Immature natural killer cell (primary cell): Measurements from ENCODE around the gene CCDC50. TPM values are rescaled to one million over a fixed set of nuclear protein-coding genes. Genes with fewer than 3 reads are reported as not detected.
A peak's percentile ranks its signal among the peaks of the same experiment; 100 is the strongest.

ENCODE experiments used
- DNase-seq, 3 donors: peaks; one replicate each; pipeline ENCODE4 v3.0.0; 2022; ENCODE audit warnings: mixed read lengths in 1 of 3
- H3K27ac Mint-ChIP-seq, 6 donors: one replicate each; pipeline ENCODE4 v1.8.0; 2020; ENCODE audit warnings: mixed read lengths in 6 of 6, mild to moderate bottlenecking in 5 of 6, inconsistent platforms in 4 of 6, moderate library complexity in 3 of 6
- H3K27me3 Mint-ChIP-seq, 3 donors: one replicate each; pipeline ENCODE4 v1.8.0; 2020 to 2021; ENCODE audit warnings: low read depth in 3 of 3, mild to moderate bottlenecking in 3 of 3, mixed read lengths in 3 of 3, moderate library complexity in 3 of 3, inconsistent platforms in 1 of 3
- H3K36me3 Mint-ChIP-seq, 3 donors: one replicate each; pipeline ENCODE4 v1.8.0; 2020; ENCODE audit warnings: mixed read lengths in 3 of 3, inconsistent platforms in 2 of 3, mild to moderate bottlenecking in 2 of 3
- H3K4me1 Mint-ChIP-seq, 2 donors: one replicate each; pipeline ENCODE4 v1.8.0; 2020; ENCODE audit warnings: inconsistent platforms in 2 of 2, mild to moderate bottlenecking in 2 of 2, mixed read lengths in 2 of 2, moderate library complexity in 1 of 2
- H3K4me3 Mint-ChIP-seq, 5 donors: one replicate each; pipeline ENCODE4 v1.8.0; 2020; ENCODE audit warnings: mild to moderate bottlenecking in 5 of 5, mixed read lengths in 5 of 5, inconsistent platforms in 3 of 5, moderate library complexity in 3 of 5
- H3K9me3 Mint-ChIP-seq, 6 donors: one replicate each; pipeline ENCODE4 v1.8.0; 2020; ENCODE audit warnings: mild to moderate bottlenecking in 6 of 6, mixed read lengths in 6 of 6, inconsistent platforms in 4 of 6, moderate library complexity in 3 of 6
- polyA plus RNA-seq, 3 donors: library from polyadenylated mRNA; unstranded; fragments of 300-500 nt; fragmentation: Illumina TruSeq; gene quantifications; one replicate each; pipeline ENCODE4 v1.2.3, GENCODE V29; 2021

CCDC50 gene
- polyA plus RNA-seq, 3 donors from 2014 or later = 11.1 to 19.8 (median 15.9) TPM

- Mint-ChIP-seq H3K27ac (peak within 1 kb of the TSS; percentile 13 to 89 (median 76)), H3K4me1 (peaks cover 37 to 65% of the 10 kb centered on the region in 2 donors), H3K36me3 (no peaks in the 10 kb centered on the region), H3K4me3 (peak within 1 kb of the TSS; percentile 81 to 89 (median 83)), H3K9me3 (no peaks in the 10 kb centered on the region), H3K27me3 (peaks cover 0 to 4% (median 0%) of the 10 kb centered on the region in 3 donors)
- DNase-seq = peak in 1 of 3 donors; percentile 2
Observed at GRCh38 chr3:191329654-191330529, 698 bp downstream of the CCDC50 start, which contains the start of gene UTS2B. UTS2B (minus strand) TSS chr3:191330526; CDS start chr3:191282189, 48,337 bp downstream.

- Mint-ChIP-seq H3K4me1 (peaks cover 37 to 65% of the 10 kb centered on the region in 2 donors), H3K4me3 (peak overlapping the region; percentile 81 to 89 (median 83)), H3K9me3 (no peaks in the 10 kb centered on the region), H3K27ac (peak overlapping the region in 5 of 6 donors; percentile 73 to 89 (median 78)), H3K27me3 (peaks cover 0 to 4% (median 0%) of the 10 kb centered on the region in 3 donors), H3K36me3 (no peaks in the 10 kb centered on the region)
- no peak for DNase-seq
Observed at GRCh38 chr3:191330530-191331048, 1.4 kb downstream of the CCDC50 start.

DNA sequence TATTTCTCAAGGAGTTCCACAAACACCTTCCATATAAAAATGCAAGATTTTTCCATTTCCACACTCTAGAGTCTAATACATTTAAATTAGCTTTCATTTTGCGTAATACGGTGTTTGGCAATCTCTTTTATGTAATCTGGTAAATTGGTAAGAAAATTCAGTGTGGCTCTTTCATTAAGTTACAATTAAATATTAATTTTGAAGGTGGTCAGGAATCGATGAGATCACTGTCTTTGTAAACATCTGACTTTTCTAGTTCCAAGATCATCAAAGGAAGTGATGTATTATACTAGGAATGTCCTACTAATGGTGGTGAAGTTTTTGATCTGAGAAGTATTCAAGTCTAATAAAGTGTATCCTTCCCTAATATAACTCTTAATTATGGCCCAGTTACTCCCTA lies 2.2 kb downstream of the CCDC50 start:
- Mint-ChIP-seq H3K36me3 (no peaks in the 10 kb centered on the region), H3K27me3 (peaks cover 0 to 4% (median 0%) of the 10 kb centered on the region in 3 donors), H3K4me1 (peaks cover 39 to 65% of the 10 kb centered on the region in 2 donors), H3K9me3 (no peaks in the 10 kb centered on the region), H3K4me3 (peak overlapping the region; percentile 81 to 89 (median 83)), H3K27ac (peak overlapping the region in 1 of 6 donors; percentile 89)
- DNase-seq = no peak

- DNase-seq = no peak
- Mint-ChIP-seq H3K27me3 (peaks cover 0 to 4% (median 0%) of the 10 kb centered on the region in 3 donors), H3K4me1 (peaks cover 36 to 56% of the 10 kb centered on the region in 2 donors), H3K27ac (no peak overlapping the region), H3K9me3 (no peaks in the 10 kb centered on the region), H3K4me3 (no peak overlapping the region), H3K36me3 (no peaks in the 10 kb centered on the region)
Observed at GRCh38 chr3:191333298-191333880, 4.2 kb downstream of the CCDC50 start.

DNA sequence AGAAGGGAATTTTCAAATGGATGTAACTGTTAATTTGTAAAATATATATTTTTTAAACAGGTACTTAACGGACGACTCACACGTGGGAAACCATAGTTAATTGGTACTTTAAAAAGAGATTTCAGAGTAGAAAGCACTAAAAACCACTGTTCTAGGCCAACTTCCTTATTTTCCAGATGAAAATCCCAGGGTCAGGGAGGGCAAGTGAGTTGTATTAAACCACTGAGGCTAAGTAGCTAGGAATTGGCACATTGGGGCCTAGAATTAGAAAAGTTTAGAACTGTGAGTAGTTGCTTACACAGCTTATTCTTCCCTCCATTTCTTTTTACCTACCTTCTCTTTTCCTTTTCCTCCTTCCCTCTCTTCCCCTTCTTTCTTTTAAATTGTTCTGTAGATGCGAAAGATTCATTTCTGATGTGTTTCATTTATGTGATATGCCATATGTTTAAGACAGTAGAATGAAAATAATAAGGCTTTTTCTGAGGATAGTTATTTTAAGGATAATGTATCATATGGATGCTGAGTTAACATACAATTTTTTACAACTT lies 5.2 kb downstream of the CCDC50 start:
- Mint-ChIP-seq H3K9me3 (no peaks in the 10 kb centered on the region), H3K36me3 (no peaks in the 10 kb centered on the region), H3K4me1 (peaks cover 31 to 49% of the 10 kb centered on the region in 2 donors), H3K27me3 (no peaks in the 10 kb centered on the region), H3K27ac (no peak overlapping the region), H3K4me3 (no peak overlapping the region)
- no peak for DNase-seq

GRCh38 chr3:191336833-191337232 lies 7.6 kb downstream of the CCDC50 start:
- peaks cover 13 to 28% of the 10 kb centered on the region in 2 donors for H3K4me1 Mint-ChIP-seq

GRCh38 chr3:191338177-191338488 lies 8.9 kb downstream of the CCDC50 start:
- Mint-ChIP-seq H3K36me3 (no peaks in the 10 kb centered on the region), H3K4me1 (peaks cover 6 to 27% of the 10 kb centered on the region in 2 donors), H3K4me3 (no peak overlapping the region), H3K9me3 (no peaks in the 10 kb centered on the region), H3K27me3 (no peaks in the 10 kb centered on the region), H3K27ac (no peak overlapping the region)
- DNase-seq = no peak

More at GRCh38 chr3:191336833-191337232, 7.6 kb downstream of the CCDC50 start:
- DNase-seq = no peak
- Mint-ChIP-seq H3K9me3 (no peaks in the 10 kb centered on the region), H3K36me3 (no peaks in the 10 kb centered on the region), H3K27ac (no peak overlapping the region), H3K4me3 (no peak overlapping the region), H3K27me3 (no peaks in the 10 kb centered on the region)

DNA sequence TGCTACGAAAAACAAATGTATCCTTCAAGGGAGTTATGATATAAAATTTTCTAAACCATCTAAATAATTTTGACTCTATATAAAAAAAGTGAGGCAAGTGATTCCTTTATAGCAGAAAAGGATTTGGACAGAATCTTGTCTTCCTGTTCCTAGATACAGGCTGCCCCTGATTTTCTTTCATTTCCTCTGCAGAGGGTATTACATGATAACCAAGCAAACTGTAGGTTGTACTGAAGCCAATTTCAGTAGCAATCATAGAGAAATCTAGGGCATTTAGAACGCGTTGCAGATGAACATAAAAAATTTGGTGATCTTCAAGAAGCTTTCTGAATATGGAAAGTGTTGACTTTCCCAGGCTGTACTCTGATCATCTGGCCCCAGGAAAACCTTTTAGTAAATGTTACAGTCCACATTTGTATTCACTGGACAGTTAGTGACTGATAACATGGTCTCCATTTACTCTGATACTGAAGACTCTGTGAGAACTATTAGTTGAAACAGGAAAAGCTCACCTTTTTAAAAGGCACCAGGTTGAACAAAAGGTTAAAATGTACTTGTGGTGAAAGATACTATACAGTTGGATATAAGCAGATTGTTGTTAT lies 10.2 kb downstream of the CCDC50 start:
- Mint-ChIP-seq H3K36me3 (no peaks in the 10 kb centered on the region), H3K4me1 (peaks cover 3 to 25% of the 10 kb centered on the region in 2 donors), H3K27ac (no peak overlapping the region), H3K4me3 (no peak overlapping the region), H3K9me3 (no peaks in the 10 kb centered on the region), H3K27me3 (no peaks in the 10 kb centered on the region)
- DNase-seq = no peak

DNA sequence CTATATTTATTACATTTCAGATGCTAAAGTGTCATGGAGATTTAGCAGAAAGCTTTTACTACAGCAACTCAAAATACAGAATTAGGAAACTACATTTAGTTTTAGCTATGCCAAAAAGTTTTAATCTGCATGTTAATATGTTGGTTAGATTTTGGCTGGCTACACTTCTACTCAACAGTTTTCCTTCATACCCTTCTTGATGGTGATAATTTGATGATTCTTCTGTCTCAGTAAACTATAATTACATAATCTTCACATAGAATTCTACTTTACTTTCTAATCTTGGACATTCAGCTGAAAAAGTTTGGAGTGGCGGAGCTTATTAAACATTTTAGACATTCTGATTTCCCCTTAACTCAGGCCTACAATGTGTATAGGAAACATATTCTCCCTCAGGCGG lies 11.2 kb downstream of the CCDC50 start:
- Mint-ChIP-seq H3K4me3 (no peak overlapping the region), H3K36me3 (no peaks in the 10 kb centered on the region), H3K9me3 (no peaks in the 10 kb centered on the region), H3K4me1 (peaks cover 4 to 25% of the 10 kb centered on the region in 2 donors), H3K27ac (no peak overlapping the region), H3K27me3 (no peaks in the 10 kb centered on the region)
- DNase-seq = no peak

DNA sequence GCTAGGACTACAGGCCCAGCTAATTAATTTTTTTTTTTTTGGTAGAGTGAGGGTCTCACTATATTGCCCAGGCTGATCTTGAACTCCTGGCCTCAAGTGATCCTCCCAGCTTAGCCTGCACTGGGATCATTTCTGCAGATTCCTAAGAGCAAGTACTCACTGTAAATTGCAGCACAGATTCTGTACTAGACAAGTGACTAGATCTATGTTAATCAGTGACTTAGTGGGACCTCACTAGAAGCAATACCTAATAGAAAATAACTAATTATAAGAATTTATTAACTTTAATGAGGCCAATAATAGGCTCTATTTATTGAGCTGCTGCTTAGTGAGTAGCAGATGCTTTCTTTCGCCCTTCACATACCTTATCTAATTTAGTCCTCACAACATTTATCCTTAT lies 11.8 kb downstream of the CCDC50 start:
- Mint-ChIP-seq H3K4me1 (peaks cover 4 to 28% of the 10 kb centered on the region in 2 donors), H3K27ac (no peak overlapping the region), H3K4me3 (no peak overlapping the region), H3K36me3 (no peaks in the 10 kb centered on the region), H3K9me3 (no peaks in the 10 kb centered on the region), H3K27me3 (no peaks in the 10 kb centered on the region)
- no peak for DNase-seq

DNA sequence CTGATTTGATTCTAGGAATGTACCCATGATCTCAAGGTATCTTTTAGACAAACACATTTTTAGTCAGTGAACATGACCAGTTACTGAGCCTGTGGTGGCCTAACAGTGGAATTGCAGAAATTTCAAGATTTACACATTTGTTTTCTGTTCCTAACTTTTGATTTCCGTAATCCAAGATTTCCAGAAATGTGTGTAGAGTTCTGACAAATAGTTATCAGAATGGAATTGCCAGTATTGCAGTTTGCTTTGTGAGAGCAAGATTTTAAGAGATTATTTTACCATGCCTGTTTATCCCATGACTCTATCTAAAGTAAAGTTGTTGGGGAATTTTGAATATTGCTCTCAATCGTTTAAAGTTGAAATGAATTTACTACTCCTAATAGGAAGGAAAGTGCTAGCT lies 12.8 kb downstream of the CCDC50 start:
- Mint-ChIP-seq H3K36me3 (no peaks in the 10 kb centered on the region), H3K9me3 (no peaks in the 10 kb centered on the region), H3K4me1 (peaks cover 4 to 28% of the 10 kb centered on the region in 2 donors), H3K4me3 (no peak overlapping the region), H3K27ac (no peak overlapping the region), H3K27me3 (no peaks in the 10 kb centered on the region)
- no peak for DNase-seq

DNA sequence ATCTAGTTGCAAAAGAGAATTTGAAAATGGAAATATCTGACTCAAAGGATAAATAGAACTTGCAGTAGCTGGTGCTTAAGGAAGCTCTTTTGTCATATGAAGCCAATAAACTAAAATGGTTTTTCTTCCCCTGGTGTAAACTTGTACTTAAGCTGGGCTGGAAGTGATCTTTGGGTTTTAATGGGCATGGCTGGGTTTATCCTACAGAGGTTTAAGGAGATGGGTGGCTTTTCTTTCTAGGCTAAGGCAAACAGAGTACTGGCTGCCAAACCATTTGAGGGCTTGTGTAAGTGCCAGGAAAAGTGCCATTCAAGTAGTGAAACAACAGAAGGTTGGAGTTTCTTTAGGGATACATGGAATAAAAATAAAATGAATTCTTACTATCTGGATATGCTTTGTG lies 13.2 kb downstream of the CCDC50 start:
- Mint-ChIP-seq H3K4me3 (no peak overlapping the region), H3K27me3 (no peaks in the 10 kb centered on the region), H3K27ac (no peak overlapping the region), H3K4me1 (peaks cover 4 to 28% of the 10 kb centered on the region in 2 donors), H3K36me3 (no peaks in the 10 kb centered on the region), H3K9me3 (no peaks in the 10 kb centered on the region)
- no peak for DNase-seq

GRCh38 chr3:191343115-191343514 lies 13.9 kb downstream of the CCDC50 start:
- H3K4me3 Mint-ChIP-seq = no peak overlapping the region
- H3K36me3 Mint-ChIP-seq = no peaks in the 10 kb centered on the region
- H3K27ac Mint-ChIP-seq = no peak overlapping the region
- DNase-seq = no peak
- H3K9me3 Mint-ChIP-seq = no peaks in the 10 kb centered on the region
- H3K27me3 Mint-ChIP-seq = no peaks in the 10 kb centered on the region
- H3K4me1 Mint-ChIP-seq = peaks cover 4 to 28% of the 10 kb centered on the region in 2 donors

- Mint-ChIP-seq H3K27ac (no peak overlapping the region), H3K9me3 (no peaks in the 10 kb centered on the region), H3K27me3 (no peaks in the 10 kb centered on the region), H3K36me3 (no peaks in the 10 kb centered on the region), H3K4me3 (no peak overlapping the region), H3K4me1 (peaks cover 4 to 28% of the 10 kb centered on the region in 2 donors)
- no peak for DNase-seq
Observed at GRCh38 chr3:191343913-191344312, 14.7 kb downstream of the CCDC50 start.
